ENCODE measurements around the gene GID4.

DNA sequence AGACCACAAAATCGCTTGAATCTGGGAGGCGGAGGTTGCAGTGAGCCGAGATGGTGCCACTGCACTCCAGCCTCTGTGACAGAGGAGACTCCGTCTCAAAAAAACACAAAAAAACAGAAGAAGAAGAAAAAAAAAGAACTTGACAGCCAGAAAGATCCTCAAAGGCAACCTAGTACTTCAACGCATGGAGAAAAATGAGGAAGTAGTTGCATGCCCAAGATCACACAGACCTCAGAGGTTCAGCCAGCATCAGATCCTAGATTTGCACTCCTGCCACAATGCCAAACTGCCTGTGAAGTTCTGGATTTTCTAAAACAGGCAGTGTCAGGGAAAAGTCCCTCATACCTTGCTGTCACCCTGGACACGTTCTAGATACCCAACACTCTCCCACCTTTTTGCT is 1.7 kb upstream of the GID4 start:
- TF ChIP-seq, protein P1, sequence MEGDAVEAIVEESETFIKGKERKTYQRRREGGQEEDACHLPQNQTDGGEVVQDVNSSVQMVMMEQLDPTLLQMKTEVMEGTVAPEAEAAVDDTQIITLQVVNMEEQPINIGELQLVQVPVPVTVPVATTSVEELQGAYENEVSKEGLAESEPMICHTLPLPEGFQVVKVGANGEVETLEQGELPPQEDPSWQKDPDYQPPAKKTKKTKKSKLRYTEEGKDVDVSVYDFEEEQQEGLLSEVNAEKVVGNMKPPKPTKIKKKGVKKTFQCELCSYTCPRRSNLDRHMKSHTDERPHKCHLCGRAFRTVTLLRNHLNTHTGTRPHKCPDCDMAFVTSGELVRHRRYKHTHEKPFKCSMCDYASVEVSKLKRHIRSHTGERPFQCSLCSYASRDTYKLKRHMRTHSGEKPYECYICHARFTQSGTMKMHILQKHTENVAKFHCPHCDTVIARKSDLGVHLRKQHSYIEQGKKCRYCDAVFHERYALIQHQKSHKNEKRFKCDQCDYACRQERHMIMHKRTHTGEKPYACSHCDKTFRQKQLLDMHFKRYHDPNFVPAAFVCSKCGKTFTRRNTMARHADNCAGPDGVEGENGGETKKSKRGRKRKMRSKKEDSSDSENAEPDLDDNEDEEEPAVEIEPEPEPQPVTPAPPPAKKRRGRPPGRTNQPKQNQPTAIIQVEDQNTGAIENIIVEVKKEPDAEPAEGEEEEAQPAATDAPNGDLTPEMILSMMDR (IDR thresholded peaks at IDR 0.05) = no peak
- TF ChIP-seq POLR2A (IDR thresholded peaks at IDR 0.05) = no peak
